Measurements from ENCODE around the gene BLOC1S6. TPM values are rescaled to one million over a fixed set of nuclear protein-coding genes. Genes with fewer than 3 reads are reported as not detected.

BLOC1S6 gene
- total RNA-seq, 1 experiment from 2014 or later, result 40.1 TPM

DNA sequence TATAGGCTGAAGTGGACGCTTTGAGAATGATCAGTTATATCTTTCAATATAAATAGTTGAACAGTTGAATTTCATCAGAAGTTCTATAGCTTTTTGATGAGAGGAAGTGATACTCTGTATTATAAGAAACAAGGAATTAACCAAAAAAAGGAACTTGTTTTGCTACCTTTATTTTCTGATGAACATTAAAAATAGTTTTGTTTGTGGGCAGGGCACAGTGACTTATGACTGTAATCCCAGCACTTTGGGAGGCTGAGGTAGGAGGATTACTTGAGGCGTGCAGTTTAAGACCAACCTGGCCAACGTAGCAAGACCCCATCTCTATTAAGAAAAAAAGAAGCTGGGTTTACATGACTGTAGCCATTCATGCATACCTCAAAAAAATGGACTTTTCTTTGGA is 16.7 kb downstream of the BLOC1S6 start:
- no TSS peak for BruUV-seq (replicated peaks)
- Histone ChIP-seq H4K20me1 (ENCODE audit: low read length) (no peaks in the 10 kb centered on the region), H3K36me3 (ENCODE audit: low read depth, low read length) (no peaks in the 10 kb centered on the region), H3K9me2 (replicated peaks; ENCODE audit: low read length) (no peaks in the 10 kb centered on the region), H3K27me3 (ENCODE audit: low read length) (no peaks in the 10 kb centered on the region), H3K9me3 (ENCODE audit: low read length) (no peaks in the 10 kb centered on the region), H2AFZ (ENCODE audit: low read length) (no peak overlapping the region), H3K79me2 (ENCODE audit: low read length) (peaks cover 8% of the 10 kb centered on the region; the same call in 1 of the 2 replicates), H3K9ac (ENCODE audit: low read length) (no peak overlapping the region), H3K4me2 (ENCODE audit: low read length) (no peak overlapping the region), H3K27ac (ENCODE audit: low read length) (no peak overlapping the region), H3F3A (ENCODE audit: low read length, unreplicated experiment) (no peaks in the 10 kb centered on the region), H3K4me3 (ENCODE audit: low read length) (no peak overlapping the region), H3K4me1 (ENCODE audit: insufficient read depth, low read length) (no peaks in the 10 kb centered on the region)
- TF ChIP-seq EZH2 (IDR thresholded peaks at IDR 0.05; ENCODE audit: low read length, unreplicated experiment) (no peak), EZH2phosphoT487 (IDR thresholded peaks at IDR 0.05; ENCODE audit: borderline replicate concordance, low read length) (no peak)
- TF ChIP-seq, protein P1, sequence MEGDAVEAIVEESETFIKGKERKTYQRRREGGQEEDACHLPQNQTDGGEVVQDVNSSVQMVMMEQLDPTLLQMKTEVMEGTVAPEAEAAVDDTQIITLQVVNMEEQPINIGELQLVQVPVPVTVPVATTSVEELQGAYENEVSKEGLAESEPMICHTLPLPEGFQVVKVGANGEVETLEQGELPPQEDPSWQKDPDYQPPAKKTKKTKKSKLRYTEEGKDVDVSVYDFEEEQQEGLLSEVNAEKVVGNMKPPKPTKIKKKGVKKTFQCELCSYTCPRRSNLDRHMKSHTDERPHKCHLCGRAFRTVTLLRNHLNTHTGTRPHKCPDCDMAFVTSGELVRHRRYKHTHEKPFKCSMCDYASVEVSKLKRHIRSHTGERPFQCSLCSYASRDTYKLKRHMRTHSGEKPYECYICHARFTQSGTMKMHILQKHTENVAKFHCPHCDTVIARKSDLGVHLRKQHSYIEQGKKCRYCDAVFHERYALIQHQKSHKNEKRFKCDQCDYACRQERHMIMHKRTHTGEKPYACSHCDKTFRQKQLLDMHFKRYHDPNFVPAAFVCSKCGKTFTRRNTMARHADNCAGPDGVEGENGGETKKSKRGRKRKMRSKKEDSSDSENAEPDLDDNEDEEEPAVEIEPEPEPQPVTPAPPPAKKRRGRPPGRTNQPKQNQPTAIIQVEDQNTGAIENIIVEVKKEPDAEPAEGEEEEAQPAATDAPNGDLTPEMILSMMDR (conservative IDR thresholded peaks at IDR 0.05; ENCODE audit: low read depth, low read length), result no peak
- ChIA-PET POLR2A (ENCODE audit: unreplicated experiment) (no interaction called here), CTCF (no interaction called here)
- intact Hi-C loops (cut with micrococcal nuclease), result no loop called here
- no peak for DNase-seq
- no peak for ATAC-seq

DNA sequence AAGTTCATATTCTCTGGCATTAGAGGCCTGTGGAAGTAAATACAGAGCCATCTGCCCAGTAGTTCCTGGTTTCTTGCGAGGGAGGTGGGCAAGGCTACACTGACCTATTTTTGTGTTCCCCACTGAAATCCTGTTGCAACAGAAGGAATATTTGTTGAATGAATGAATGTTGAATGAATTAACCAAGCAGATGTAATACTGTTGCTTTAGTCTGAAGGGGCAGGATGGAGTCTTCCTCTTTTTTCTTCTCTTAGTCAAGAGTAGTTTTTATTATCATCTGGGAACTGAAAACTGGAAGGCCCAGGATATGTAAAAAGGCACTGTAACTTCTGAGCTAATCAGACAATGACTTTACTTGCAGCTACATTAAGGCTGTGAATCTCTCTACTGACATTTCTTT is 17.1 kb downstream of the BLOC1S6 start:
- ChIA-PET CTCF (no interaction called here), POLR2A (ENCODE audit: unreplicated experiment) (no interaction called here)
- intact Hi-C loops (cut with micrococcal nuclease), result no loop called here
- no peaks in the 10 kb centered on the region for H3F3A ChIP-seq (ENCODE audit: low read length, unreplicated experiment)
- no peaks in the 10 kb centered on the region for H3K36me3 ChIP-seq (ENCODE audit: low read depth, low read length)
- no peaks in the 10 kb centered on the region for H3K9me2 ChIP-seq (replicated peaks; ENCODE audit: low read length)
- H3K9me3 ChIP-seq (ENCODE audit: low read length), result no peaks in the 10 kb centered on the region
- no peak overlapping the region for H2AFZ ChIP-seq (ENCODE audit: low read length)
- no peaks in the 10 kb centered on the region for H3K4me1 ChIP-seq (ENCODE audit: insufficient read depth, low read length)
- H3K9ac ChIP-seq (ENCODE audit: low read length), result no peak overlapping the region
- DNase-seq, result no peak
- BruUV-seq (replicated peaks), result no TSS peak
- no peaks in the 10 kb centered on the region for H3K27me3 ChIP-seq (ENCODE audit: low read length)
- peaks cover 8% of the 10 kb centered on the region; the same call in 1 of the 2 replicates for H3K79me2 ChIP-seq (ENCODE audit: low read length)
- no peak for ATAC-seq
- no peak for TF ChIP-seq EZH2phosphoT487 (IDR thresholded peaks at IDR 0.05; ENCODE audit: borderline replicate concordance, low read length)
- TF ChIP-seq, protein P1 (conservative IDR thresholded peaks at IDR 0.05; ENCODE audit: low read depth, low read length), result no peak
- TF ChIP-seq EZH2 (IDR thresholded peaks at IDR 0.05; ENCODE audit: low read length, unreplicated experiment), result no peak
- no peak overlapping the region for H3K4me2 ChIP-seq (ENCODE audit: low read length)
- no peak overlapping the region for H3K4me3 ChIP-seq (ENCODE audit: low read length)
- H3K27ac ChIP-seq (ENCODE audit: low read length), result no peak overlapping the region
- no peaks in the 10 kb centered on the region for H4K20me1 ChIP-seq (ENCODE audit: low read length)

DNA sequence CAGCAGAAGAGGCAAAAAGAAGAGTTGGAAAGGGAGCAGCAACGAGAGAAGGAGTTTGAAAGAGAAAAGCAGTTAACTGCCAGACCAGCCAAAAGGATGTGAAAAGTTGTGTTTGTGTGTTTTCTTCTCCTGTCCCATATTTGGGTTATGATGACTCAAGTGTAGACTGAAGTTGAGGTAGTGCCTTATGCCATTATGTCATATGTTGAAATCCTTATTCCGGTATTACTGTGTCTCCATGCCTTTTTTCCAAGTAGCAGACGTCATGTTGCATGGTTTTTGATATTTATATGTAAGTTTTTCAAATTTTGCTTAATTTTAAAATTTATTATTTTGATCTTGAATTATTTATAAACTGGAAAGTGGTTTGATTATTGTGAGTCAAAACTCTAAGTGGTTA is 19.2 kb downstream of the BLOC1S6 start:
- peaks cover 5% of the 10 kb centered on the region; the same call in 1 of the 2 replicates for H3K79me2 ChIP-seq (ENCODE audit: low read length)
- intact Hi-C loops (cut with micrococcal nuclease), result no loop called here
- no peak overlapping the region for H3K4me2 ChIP-seq (ENCODE audit: low read length)
- no peaks in the 10 kb centered on the region for H3F3A ChIP-seq (ENCODE audit: low read length, unreplicated experiment)
- H3K9me2 ChIP-seq (replicated peaks; ENCODE audit: low read length), result no peaks in the 10 kb centered on the region
- CTCF ChIA-PET, result no interaction called here
- no peaks in the 10 kb centered on the region for H3K27me3 ChIP-seq (ENCODE audit: low read length)
- no peak overlapping the region for H3K4me3 ChIP-seq (ENCODE audit: low read length)
- H3K27ac ChIP-seq (ENCODE audit: low read length), result no peak overlapping the region
- no peaks in the 10 kb centered on the region for H3K4me1 ChIP-seq (ENCODE audit: insufficient read depth, low read length)
- no peak for ATAC-seq
- POLR2A ChIA-PET (ENCODE audit: unreplicated experiment), result no interaction called here
- H3K36me3 ChIP-seq (ENCODE audit: low read depth, low read length), result no peaks in the 10 kb centered on the region
- no peak overlapping the region for H2AFZ ChIP-seq (ENCODE audit: low read length)
- BruUV-seq (replicated peaks), result no TSS peak
- TF ChIP-seq, protein P1 (conservative IDR thresholded peaks at IDR 0.05; ENCODE audit: low read depth, low read length), result no peak
- TF ChIP-seq EZH2phosphoT487 (IDR thresholded peaks at IDR 0.05; ENCODE audit: borderline replicate concordance, low read length), result no peak
- TF ChIP-seq EZH2 (IDR thresholded peaks at IDR 0.05; ENCODE audit: low read length, unreplicated experiment), result no peak
- no peak for DNase-seq
- H4K20me1 ChIP-seq (ENCODE audit: low read length), result no peaks in the 10 kb centered on the region
- no peak overlapping the region for H3K9ac ChIP-seq (ENCODE audit: low read length)
- no peaks in the 10 kb centered on the region for H3K9me3 ChIP-seq (ENCODE audit: low read length)

Data from PC-3 (cell line).